ENCODE results near the gene OR4E1.
"Not testable (repeated sequence)": the region's sequence is repeated elsewhere in the genome, so short reads cannot be mapped to it uniquely, and the experiment has no call there.

The OR4E1 gene

DNA sequence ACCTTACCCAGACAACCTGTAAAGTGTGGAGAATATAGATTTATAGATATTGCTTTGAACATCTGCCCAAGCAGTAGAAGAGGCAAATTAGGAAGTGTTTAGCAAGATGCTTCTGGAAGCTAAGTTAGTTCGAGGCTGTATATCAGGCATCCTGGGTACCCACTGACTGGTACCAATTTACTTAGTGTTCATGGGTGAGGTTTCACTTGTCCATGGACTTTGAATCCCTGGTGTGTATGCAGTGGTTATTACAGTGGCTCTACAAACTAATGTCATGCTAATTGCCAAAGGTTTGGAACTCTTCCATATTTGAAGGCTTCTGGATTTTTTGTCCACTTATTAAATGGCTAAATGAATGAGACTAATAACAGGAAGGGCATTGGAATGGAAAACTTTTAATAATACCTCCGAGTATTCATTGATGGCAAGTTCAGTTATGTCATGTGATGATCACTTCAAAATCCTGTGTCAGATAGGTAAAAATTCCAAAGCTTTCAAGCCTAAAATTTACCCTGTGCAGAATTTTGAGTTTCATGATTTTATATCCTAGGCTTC is 20.2 kb downstream of the OR4E1 start, which contains the start of gene OR4E2:
Gene OR4E2, plus strand, starts transcription at position 505 of the 555 bp plus-strand sequence. CDS start 11,248 bp downstream, outside the sequence.
- DNase-seq, result no peak

DNA sequence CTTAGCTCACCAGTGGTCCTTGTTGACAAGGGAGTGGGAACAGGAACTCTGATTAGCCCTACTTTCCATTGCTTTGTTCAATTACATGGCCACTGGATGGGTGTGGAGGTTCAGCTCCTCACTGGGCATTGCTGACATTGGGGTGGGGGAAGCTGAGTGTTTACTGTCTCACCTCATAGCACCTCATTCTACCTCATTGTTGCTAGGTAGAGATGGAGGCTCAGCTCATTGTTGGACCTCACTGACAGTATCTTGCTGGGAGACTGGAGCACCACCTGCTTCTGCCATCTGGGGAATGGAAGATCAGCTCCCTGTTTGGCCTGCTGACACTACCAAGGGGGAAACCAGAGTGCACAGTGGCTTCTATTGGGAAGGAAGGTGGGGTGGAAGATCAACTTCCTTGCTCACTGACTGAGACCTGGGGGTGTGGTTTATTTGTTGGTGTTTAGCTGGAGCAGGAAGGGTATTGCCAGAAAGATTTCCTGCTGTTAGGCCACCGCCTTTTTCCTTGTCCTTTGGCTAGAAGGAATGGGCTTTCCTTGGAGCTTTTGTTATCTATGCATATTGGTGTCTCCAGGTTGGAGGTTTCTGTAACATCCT is 21.3 kb downstream of the OR4E1 start:
- no peak for DNase-seq

DNA sequence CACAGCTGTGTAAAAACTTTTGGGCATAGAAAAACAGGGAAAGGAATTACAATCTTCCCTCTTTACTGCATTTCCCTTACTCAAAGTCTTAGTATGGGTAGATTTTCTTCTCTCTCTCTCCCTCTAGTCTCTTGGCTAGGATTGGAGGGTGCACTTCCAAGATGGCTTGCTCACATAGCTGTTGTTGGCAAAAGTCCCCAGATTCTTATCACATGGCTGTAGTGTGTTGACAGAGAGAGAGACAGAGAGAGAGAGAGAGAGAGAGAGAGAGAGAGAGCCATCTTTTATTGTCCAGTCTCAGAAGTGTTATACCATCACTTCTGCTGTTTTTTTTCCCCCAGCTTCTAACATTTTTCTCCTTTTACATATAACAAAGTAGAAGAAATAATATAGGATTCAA is 26.2 kb downstream of the OR4E1 start:
- no peak for DNase-seq

DNA sequence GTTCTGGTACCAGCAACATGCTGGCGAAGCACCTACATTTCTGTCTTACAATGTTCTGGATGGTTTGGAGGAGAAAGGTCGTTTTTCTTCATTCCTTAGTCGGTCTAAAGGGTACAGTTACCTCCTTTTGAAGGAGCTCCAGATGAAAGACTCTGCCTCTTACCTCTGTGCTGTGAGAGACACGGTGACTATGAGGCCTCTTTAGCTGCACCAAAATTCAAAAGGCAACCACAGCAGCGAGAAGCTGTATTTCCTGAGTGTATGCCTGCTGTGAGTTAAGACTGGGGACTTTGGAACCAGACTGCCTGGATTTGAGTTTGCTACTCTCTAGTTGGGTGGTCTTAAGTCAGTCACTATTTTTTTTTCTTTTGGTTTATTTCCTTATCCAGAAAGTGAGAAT is 30.2 kb downstream of the OR4E1 start:
- DNase-seq, result no peak

DNA sequence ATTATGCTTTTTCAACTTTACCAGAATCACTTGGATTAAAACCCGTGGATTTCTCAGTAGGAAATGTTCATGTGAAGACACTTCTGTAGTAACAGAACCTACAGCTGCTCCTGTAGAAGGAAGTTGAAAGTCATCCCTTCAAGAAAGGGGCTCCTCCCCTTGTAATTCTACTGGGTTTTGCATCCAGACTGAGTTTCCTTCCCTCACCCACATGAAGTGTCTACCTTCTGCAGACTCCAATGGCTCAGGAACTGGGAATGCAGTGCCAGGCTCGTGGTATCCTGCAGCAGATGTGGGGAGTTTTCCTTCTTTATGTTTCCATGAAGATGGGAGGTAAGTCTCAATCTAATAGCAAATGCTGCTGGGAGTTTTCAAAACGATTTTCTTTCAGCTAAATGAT is 30.9 kb downstream of the OR4E1 start:
- DNase-seq, result no peak

DNA sequence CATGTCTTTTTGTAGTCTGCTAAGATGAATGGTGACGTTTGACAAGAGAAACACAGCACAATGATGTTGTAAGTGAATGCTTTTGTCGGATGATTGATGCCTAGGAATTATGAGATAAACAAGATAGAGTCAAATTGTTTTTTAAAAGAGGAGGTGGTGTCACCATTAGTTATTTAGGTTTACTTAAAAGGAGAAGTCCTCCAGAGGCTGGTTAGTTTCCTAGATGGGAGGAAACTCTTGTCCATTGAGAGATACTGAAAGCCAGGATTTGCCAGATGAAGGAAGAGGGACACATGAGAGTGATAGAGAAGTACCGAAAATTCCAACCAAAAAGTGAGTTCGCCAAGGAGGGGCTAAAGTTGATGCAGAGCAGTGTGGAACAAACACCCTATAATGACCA is 38.8 kb downstream of the OR4E1 start, which contains the start of gene OR10G2:
Gene OR10G2, minus strand, starts transcription at position 101 of the 400 bp plus-strand sequence. Its CDS starts 98 bp downstream, at position 3.
- no peak for DNase-seq

DNA sequence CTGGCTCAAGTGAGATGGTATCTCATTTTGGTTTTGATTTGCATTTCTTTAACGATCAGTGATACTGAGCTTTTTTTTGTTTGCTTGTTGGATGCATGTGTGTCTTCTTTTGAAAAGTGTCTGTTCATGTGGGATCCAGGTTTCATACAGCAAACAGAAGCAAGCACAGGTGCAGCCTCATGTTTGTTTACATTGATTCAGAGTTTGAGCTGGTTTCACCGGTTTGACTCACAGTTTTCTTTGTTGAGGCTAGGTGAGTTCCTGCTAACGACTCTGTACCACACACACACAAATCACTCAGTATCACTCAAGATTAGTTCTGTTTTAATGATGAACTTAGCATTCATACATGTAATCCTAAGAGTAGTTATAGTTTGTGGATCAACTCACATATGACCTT is 42.5 kb downstream of the OR4E1 start:
- no peak for DNase-seq

DNA sequence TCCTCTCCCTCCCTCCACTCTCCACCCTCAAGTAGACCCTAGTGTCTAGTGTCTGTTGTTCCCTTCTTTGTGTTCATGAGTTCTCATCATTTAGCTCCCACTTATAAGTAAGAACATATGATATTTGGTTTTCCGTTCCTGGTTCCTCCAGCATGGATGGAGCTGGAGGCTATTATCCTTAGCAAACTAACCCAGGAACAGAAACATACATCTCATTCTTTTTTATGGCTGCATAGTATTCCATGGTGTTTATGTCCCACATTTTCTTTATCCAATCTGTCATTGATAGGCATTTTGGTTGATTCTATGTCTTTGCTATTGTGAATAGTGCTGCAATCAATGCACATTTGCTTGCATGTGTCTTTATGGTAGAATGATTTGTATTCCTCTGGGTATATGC is 43.1 kb downstream of the OR4E1 start:
- not testable (repeated sequence) for DNase-seq

DNA sequence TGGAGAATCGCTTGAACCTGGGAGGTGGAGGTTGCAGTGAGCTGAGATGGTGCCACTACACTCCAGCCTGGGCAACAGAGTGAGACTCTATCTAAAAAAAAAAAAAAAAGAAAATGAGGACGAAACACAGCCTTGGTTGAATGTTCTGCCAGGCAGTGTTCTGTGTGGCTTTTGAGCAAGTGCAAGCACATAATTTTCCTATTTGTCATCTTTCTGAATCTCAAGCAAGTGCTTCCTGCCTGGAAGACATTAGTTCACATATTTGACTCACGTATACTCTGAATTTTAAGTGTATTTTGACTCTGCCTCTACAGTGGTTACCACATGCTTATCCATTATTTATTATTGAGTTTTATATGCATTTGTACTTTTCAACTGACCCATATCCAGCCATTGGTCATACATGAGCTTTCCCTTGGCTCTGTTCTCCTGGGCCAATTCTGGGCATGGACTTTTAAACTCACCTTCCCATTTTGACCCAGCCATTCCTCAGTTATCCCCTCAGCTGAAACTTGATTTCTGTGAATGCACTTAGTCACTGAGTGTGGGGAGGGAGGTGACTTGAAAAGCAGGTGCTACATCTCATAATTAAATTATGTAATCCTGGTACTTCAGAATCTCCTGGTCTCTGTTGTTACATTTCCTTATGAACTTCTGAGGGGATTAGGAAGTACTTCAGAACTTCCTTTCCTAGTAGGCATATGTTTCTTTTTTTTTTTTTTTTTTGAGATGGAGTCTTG is 47.0 kb downstream of the OR4E1 start:
- DNase-seq, result no peak

Measured in right kidney (tissue), 1 donor.